HepG2 (cell line): ENCODE results near the gene CYB5D1. TPM values are rescaled to one million over a fixed set of nuclear protein-coding genes. Genes with fewer than 3 reads are reported as not detected.

Source experiments
- CBX1 ChIP-seq: IDR thresholded peaks from one replicate; pipeline ENCODE4 v1.6.1; 2016; ENCODE audit warnings: antibody characterized with exemption, low read depth
- CBX2 ChIP-seq, 2 experiments: fragments of 200-600 bp in 1 of 2; sonication (generic); formaldehyde crosslinking in 1 of 2; IDR thresholded peaks; 2 replicates each; pipeline versions ENCODE4 v1.7.0 to v1.8.1; 2018 to 2022; ENCODE audit warnings: low read depth in 2 of 2, low read length in 1 of 2, mild to moderate bottlenecking in 1 of 2, missing genetic modification reagents in 1 of 2
- CREM ChIP-seq, 2 experiments: sonication (generic) in 1 of 2; formaldehyde crosslinking in 1 of 2; IDR thresholded peaks; 2 replicates each; pipeline versions ENCODE4 v1.4.0 to v1.6.1; 2016 to 2020; ENCODE audit warnings: antibody characterized with exemption in 1 of 2, mild to moderate bottlenecking in 1 of 2, missing genetic modification reagents in 1 of 2
- DPF2 ChIP-seq: sonication (generic); formaldehyde crosslinking; IDR thresholded peaks from 2 replicates; pipeline ENCODE4 v1.4.0; 2020; ENCODE audit warnings: mild to moderate bottlenecking, low read depth, missing genetic modification reagents, borderline replicate concordance
- LCORL ChIP-seq, 2 experiments: fragments of 450-650 bp in 1 of 2; sonication (generic) in 1 of 2; formaldehyde crosslinking in 1 of 2; IDR thresholded peaks; 2 replicates each; pipeline versions ENCODE4 v1.5.0 to v1.6.1; 2017 to 2020; ENCODE audit warnings: antibody characterized with exemption in 1 of 2, missing genetic modification reagents in 1 of 2
- MAZ ChIP-seq, 2 experiments: sonication (generic) in 1 of 2; formaldehyde crosslinking in 1 of 2; IDR thresholded peaks; 2 replicates each; pipeline versions ENCODE4 v1.5.0 to v1.6.1; 2012 to 2020; ENCODE audit warnings: low read depth in 2 of 2, mild to moderate bottlenecking in 2 of 2, borderline replicate concordance in 1 of 2, improper control_type of control experiment in 1 of 2, low read length in 1 of 2, missing genetic modification reagents in 1 of 2, moderate library complexity in 1 of 2
- MTA1 ChIP-seq: sonication (generic); formaldehyde crosslinking; IDR thresholded peaks from 2 replicates; pipeline ENCODE4 v1.4.0; 2020; ENCODE audit warnings: missing genetic modification reagents, mild to moderate bottlenecking, borderline replicate concordance
- NFE2L1 ChIP-seq: sonication (generic); formaldehyde crosslinking; IDR thresholded peaks from 2 replicates; pipeline ENCODE4 v1.4.0; 2020; ENCODE audit warnings: missing genetic modification reagents, mild to moderate bottlenecking, borderline replicate concordance
- RBM39 ChIP-seq: fragments of 200-400 bp; formaldehyde crosslinking; IDR thresholded peaks from one replicate; pipeline ENCODE4 v1.6.1; 2018; ENCODE audit warnings: antibody characterized with exemption, mild to moderate bottlenecking, low read depth, low read length; ENCODE audit not compliant: poor library complexity, severe bottlenecking
- REPIN1 ChIP-seq: sonication (generic); formaldehyde crosslinking; IDR thresholded peaks from 2 replicates; pipeline ENCODE4 v1.8.0; 2022; ENCODE audit warnings: missing genetic modification reagents, low read depth, mild to moderate bottlenecking, borderline replicate concordance
- SIX1 ChIP-seq: sonication (generic); formaldehyde crosslinking; IDR thresholded peaks from 2 replicates; pipeline ENCODE4 v1.4.0; 2020; ENCODE audit warnings: missing genetic modification reagents, borderline replicate concordance
- SMYD3 ChIP-seq: sonication (generic); formaldehyde crosslinking; IDR thresholded peaks from 2 replicates; pipeline ENCODE4 v1.8.1; 2023; ENCODE audit warnings: mild to moderate bottlenecking, missing genetic modification reagents
- TBL1XR1 ChIP-seq: fragments of 150-350 bp; IDR thresholded peaks from 2 replicates; pipeline ENCODE4 v1.6.1; 2014; ENCODE audit warnings: borderline replicate concordance, low read length; ENCODE audit not compliant: partially characterized antibody
- ZNF230 ChIP-seq: sonication (generic); formaldehyde crosslinking; IDR thresholded peaks from 2 replicates; pipeline ENCODE4 v1.4.0; 2020; ENCODE audit warnings: mild to moderate bottlenecking, missing genetic modification reagents
- ZNF790 ChIP-seq: sonication (generic); formaldehyde crosslinking; IDR thresholded peaks from 2 replicates; pipeline ENCODE4 v1.8.0; 2022; ENCODE audit warnings: missing genetic modification reagents, mild to moderate bottlenecking, borderline replicate concordance
- polyA plus RNA-seq, 8 experiments: library from polyadenylated mRNA; depleted of rRNA in 3 of 8; stranded (reverse) in 7 of 8; unstranded in 1 of 8; fragments of >200 nt; fragmentation: Illumina TruSeq in 4 of 8; extraction: Trizol in 4 of 8; gene quantifications; 2 replicates each; pipeline versions ENCODE4 v1.2.1 to v1.2.3, GENCODE V29; 2011 to 2016; ENCODE audit warnings: low read depth in 4 of 8, missing spikeins in 1 of 8, mixed read lengths in 1 of 8; ENCODE audit not compliant: insufficient read depth in 1 of 8
- total RNA-seq, 5 experiments: library from RNA; depleted of rRNA; stranded (reverse); fragments of >200 nt; fragmentation: Illumina TruSeq; extraction: Trizol; gene quantifications; 2 replicates each; pipeline ENCODE4 v1.2.3, GENCODE V29; 2016; ENCODE audit warnings: low read depth in 1 of 5
- TF ChIP-seq, protein P1 (sequence below): sonication (generic); formaldehyde crosslinking; IDR thresholded peaks from 2 replicates; pipeline ENCODE4 v1.5.0; 2020; ENCODE audit warnings: missing genetic modification reagents, mild to moderate bottlenecking, borderline replicate concordance
- TF ChIP-seq, protein P2 (sequence below): sonication (generic); formaldehyde crosslinking; conservative IDR thresholded peaks from 2 replicates; pipeline ENCODE4 v1.8.0; 2022; ENCODE audit warnings: missing genetic modification reagents
- TF ChIP-seq, protein P3 (sequence below): sonication (generic); formaldehyde crosslinking; IDR thresholded peaks from 2 replicates; pipeline ENCODE4 v1.9.0; 2021; ENCODE audit warnings: mild to moderate bottlenecking, missing genetic modification reagents

The CYB5D1 gene
- total and polyA plus RNA-seq, 2 of the 13 experiments (the other 11 are each of a cell fraction or from before 2014, with no cell fraction given): 8.9 to 17.0 TPM

DNA sequence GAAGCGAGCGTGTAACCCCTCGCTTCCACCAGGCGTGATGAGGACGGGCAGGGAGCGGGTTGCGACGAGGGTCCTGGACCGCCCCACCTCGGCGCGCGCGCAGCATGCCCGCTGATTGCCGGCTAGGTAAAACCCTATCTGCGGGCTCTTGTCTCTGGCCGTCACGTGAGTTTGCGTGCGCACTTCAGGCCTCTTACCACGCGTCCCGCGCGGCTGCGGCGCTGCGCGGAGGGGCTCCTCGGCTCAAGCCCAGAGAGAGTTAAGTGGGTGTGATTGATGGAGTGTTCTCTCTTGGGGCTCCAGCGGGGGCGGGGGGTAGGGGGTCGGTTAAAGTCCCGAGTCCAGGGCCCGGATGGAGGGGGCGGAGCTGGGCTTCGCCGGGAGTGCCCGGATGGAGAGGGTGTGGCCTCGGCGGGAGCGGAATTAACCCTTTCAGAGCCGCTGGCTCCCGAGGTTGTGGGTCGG is 15.9 kb upstream of the CYB5D1 start (continued):
- TF ChIP-seq, protein P1, sequence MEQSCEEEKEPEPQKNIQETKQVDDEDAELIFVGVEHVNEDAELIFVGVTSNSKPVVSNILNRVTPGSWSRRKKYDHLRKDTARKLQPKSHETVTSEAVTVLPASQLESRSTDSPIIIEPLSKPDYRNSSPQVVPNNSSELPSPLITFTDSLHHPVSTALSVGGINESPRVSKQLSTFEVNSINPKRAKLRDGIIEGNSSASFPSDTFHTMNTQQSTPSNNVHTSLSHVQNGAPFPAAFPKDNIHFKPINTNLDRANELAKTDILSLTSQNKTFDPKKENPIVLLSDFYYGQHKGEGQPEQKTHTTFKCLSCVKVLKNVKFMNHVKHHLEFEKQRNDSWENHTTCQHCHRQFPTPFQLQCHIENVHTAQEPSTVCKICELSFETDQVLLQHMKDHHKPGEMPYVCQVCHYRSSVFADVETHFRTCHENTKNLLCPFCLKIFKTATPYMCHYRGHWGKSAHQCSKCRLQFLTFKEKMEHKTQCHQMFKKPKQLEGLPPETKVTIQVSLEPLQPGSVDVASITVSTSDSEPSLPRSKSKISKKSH (CRISPR knock-in tag): no peak; the same call in 1 of the 2 replicates
- TF ChIP-seq ZNF790 (CRISPR knock-in tag) (no peak), SIX1 (CRISPR knock-in tag) (no peak), REPIN1 (CRISPR knock-in tag) (peak; percentile 69; the same call in 1 of the 2 replicates), SMYD3 (no peak), CREM (IDR thresholded peaks at IDR 0.05) (no peak), CREM (CRISPR knock-in tag; IDR thresholded peaks at IDR 0.05) (no peak), NFE2L1 (CRISPR knock-in tag) (no peak), CBX2 (IDR thresholded peaks at IDR 0.05; ENCODE audit: low read depth, low read length) (no peak), CBX2 (CRISPR knock-in tag; IDR thresholded peaks at IDR 0.05; ENCODE audit: low read depth) (no peak), DPF2 (CRISPR knock-in tag) (no peak), LCORL (IDR thresholded peaks at IDR 0.05) (no peak), LCORL (CRISPR knock-in tag; IDR thresholded peaks at IDR 0.05) (peak; percentile 27; the same call in 1 of the 2 replicates), MAZ (IDR thresholded peaks at IDR 0.05; ENCODE audit: borderline replicate concordance, low read depth, low read length) (peak; percentile 35; the same call in 1 of the 2 replicates), MAZ (CRISPR knock-in tag; IDR thresholded peaks at IDR 0.05; ENCODE audit: low read depth) (peak; percentile 76; the same call in 1 of the 2 replicates), ZNF230 (CRISPR knock-in tag) (no peak), CBX1 (no peak), RBM39 (no peak), TBL1XR1 (peak; percentile 26), MTA1 (CRISPR knock-in tag) (no peak; the same call in 1 of the 2 replicates)
- TF ChIP-seq, protein P2, sequence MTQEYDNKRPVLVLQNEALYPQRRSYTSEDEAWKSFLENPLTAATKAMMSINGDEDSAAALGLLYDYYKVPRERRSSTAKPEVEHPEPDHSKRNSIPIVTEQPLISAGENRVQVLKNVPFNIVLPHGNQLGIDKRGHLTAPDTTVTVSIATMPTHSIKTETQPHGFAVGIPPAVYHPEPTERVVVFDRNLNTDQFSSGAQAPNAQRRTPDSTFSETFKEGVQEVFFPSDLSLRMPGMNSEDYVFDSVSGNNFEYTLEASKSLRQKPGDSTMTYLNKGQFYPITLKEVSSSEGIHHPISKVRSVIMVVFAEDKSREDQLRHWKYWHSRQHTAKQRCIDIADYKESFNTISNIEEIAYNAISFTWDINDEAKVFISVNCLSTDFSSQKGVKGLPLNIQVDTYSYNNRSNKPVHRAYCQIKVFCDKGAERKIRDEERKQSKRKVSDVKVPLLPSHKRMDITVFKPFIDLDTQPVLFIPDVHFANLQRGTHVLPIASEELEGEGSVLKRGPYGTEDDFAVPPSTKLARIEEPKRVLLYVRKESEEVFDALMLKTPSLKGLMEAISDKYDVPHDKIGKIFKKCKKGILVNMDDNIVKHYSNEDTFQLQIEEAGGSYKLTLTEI: no peak
- TF ChIP-seq, protein P3, sequence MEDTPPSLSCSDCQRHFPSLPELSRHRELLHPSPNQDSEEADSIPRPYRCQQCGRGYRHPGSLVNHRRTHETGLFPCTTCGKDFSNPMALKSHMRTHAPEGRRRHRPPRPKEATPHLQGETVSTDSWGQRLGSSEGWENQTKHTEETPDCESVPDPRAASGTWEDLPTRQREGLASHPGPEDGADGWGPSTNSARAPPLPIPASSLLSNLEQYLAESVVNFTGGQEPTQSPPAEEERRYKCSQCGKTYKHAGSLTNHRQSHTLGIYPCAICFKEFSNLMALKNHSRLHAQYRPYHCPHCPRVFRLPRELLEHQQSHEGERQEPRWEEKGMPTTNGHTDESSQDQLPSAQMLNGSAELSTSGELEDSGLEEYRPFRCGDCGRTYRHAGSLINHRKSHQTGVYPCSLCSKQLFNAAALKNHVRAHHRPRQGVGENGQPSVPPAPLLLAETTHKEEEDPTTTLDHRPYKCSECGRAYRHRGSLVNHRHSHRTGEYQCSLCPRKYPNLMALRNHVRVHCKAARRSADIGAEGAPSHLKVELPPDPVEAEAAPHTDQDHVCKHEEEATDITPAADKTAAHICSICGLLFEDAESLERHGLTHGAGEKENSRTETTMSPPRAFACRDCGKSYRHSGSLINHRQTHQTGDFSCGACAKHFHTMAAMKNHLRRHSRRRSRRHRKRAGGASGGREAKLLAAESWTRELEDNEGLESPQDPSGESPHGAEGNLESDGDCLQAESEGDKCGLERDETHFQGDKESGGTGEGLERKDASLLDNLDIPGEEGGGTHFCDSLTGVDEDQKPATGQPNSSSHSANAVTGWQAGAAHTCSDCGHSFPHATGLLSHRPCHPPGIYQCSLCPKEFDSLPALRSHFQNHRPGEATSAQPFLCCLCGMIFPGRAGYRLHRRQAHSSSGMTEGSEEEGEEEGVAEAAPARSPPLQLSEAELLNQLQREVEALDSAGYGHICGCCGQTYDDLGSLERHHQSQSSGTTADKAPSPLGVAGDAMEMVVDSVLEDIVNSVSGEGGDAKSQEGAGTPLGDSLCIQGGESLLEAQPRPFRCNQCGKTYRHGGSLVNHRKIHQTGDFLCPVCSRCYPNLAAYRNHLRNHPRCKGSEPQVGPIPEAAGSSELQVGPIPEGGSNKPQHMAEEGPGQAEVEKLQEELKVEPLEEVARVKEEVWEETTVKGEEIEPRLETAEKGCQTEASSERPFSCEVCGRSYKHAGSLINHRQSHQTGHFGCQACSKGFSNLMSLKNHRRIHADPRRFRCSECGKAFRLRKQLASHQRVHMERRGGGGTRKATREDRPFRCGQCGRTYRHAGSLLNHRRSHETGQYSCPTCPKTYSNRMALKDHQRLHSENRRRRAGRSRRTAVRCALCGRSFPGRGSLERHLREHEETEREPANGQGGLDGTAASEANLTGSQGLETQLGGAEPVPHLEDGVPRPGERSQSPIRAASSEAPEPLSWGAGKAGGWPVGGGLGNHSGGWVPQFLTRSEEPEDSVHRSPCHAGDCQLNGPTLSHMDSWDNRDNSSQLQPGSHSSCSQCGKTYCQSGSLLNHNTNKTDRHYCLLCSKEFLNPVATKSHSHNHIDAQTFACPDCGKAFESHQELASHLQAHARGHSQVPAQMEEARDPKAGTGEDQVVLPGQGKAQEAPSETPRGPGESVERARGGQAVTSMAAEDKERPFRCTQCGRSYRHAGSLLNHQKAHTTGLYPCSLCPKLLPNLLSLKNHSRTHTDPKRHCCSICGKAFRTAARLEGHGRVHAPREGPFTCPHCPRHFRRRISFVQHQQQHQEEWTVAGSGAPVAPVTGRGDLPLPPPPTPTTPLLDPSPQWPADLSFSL (CRISPR knock-in tag): no peak
